ENCODE measurements around the gene TRAK2.
"Not testable (repeated sequence)": the region's sequence is repeated elsewhere in the genome, so short reads cannot be mapped to it uniquely, and the experiment has no call there.

DNA sequence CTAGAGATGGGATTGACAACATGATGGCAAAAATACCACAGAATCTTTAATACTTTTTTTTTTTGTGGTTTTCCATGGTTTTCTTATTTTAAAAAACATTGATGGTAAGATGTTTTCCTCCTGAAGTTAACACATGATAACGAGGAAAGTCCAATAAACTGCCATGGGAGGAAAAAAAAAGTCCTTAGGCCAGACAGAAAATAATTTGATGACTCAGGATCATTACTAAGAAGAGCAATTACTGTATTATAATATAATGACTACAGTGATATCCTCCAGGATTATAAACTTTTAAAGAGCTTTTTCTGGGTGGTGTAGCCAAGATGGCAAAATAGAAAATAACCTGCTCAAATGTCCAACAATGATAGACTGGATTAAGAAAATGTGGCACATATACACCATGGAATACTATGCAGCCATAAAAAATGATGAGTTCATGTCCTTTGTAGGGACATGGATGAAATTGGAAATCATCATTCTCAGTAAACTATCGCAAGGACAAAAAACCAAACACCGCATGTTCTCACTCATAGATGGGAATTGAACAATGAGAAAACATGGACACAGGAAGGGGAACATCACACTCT lies 11.8 kb downstream of the TRAK2 start:
- not testable (repeated sequence) for TF ChIP-seq CTCF (IDR thresholded peaks at IDR 0.05); POLR2AphosphoS5 (IDR thresholded peaks at IDR 0.05; ENCODE audit: insufficient read depth in 1 of 2, low read depth in 1 of 2); POLR2A (IDR thresholded peaks at IDR 0.05)

Data from vagina (tissue), 2 donors.